ENCODE data around the gene CCDC61.

DNA sequence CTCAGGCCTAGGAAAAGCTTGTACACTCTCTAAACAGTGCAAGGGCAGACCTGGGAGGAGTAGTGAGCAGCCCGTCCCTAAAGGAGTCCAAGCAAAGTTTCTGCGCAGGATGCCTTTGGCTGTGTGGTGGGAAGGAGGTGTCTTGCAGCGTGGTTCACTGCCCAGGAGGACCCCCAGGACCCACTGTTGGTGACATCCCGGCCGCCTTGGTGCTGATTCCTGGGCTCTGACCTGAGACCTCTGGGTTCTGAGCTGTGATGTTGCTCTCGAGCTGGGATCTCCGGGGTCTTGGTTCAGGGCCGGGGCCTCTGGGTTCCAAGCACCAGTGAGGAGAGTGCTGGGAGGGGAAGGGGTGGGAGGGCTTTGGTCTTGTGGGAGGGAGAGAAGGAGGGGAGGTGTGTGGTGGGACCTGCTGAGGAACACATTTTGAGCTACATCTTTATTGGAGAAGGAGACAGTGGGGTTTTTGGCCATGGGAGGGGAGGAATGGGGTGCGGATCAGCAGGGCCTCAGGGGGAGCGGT is 23.5 kb downstream of the CCDC61 start:
- TF ChIP-seq POLR2A (IDR thresholded peaks at IDR 0.05; ENCODE audit: low read length), result no peak
- no peak for TF ChIP-seq GATA1 (IDR thresholded peaks at IDR 0.05; ENCODE audit: low read depth, low read length)
